RWPE2 (cell line): Measurements from ENCODE around the gene SLC38A6.
A peak's percentile ranks its signal among the peaks of the same experiment; 100 is the strongest.

Experiments used
- ATAC-seq: fragments of 200-7000 bp; cut with Tn5 transposase; 3 replicates; pipeline ENCODE4 v1.9.1; 2021; ENCODE audit warnings: low read depth
- DNase-seq: peaks from one replicate; pipeline ENCODE4 v3.0.0-alpha.2; 2020; ENCODE audit warnings: low spot score
- H3K27ac ChIP-seq: fragments of 450-650 bp; 2 replicates; pipeline ENCODE4 v1.5.1; 2017; ENCODE audit warnings: mild to moderate bottlenecking; ENCODE audit not compliant: poor library complexity, severe bottlenecking
- H3K27me3 ChIP-seq: fragments of 250-450 bp; sonication (Bioruptor Pico); 2 replicates; pipeline ENCODE4 v1.5.1; 2021; ENCODE audit warnings: mild to moderate bottlenecking, moderate library complexity; ENCODE audit not compliant: insufficient read depth, poor library complexity, severe bottlenecking
- H3K36me3 ChIP-seq: fragments of 250-450 bp; sonication (Bioruptor Pico); 2 replicates; pipeline ENCODE4 v1.5.1; 2020; ENCODE audit warnings: low read depth, mild to moderate bottlenecking, moderate library complexity
- H3K4me1 ChIP-seq: fragments of 250-450 bp; sonication (Bioruptor Pico); 2 replicates; pipeline ENCODE4 v1.5.1; 2021; ENCODE audit warnings: mild to moderate bottlenecking, moderate library complexity; ENCODE audit not compliant: insufficient read depth, poor library complexity, severe bottlenecking
- H3K4me3 ChIP-seq: fragments of 250-450 bp; sonication (Bioruptor Pico); 2 replicates; pipeline ENCODE4 v1.5.1; 2021; ENCODE audit warnings: mild to moderate bottlenecking, moderate library complexity; ENCODE audit not compliant: severe bottlenecking
- H3K9me3 ChIP-seq: fragments of 250-450 bp; sonication (Bioruptor Pico); 2 replicates; pipeline ENCODE4 v1.5.1; 2021; ENCODE audit warnings: mild to moderate bottlenecking, moderate library complexity; ENCODE audit not compliant: severe bottlenecking
- TF ChIP-seq, protein P1 (sequence below): fragments of 450-650 bp; IDR thresholded peaks from one replicate; pipeline ENCODE4 v1.5.1; 2017; ENCODE audit warnings: mild to moderate bottlenecking, moderate library complexity; ENCODE audit not compliant: poor library complexity, severe bottlenecking

Gene SLC38A6

DNA sequence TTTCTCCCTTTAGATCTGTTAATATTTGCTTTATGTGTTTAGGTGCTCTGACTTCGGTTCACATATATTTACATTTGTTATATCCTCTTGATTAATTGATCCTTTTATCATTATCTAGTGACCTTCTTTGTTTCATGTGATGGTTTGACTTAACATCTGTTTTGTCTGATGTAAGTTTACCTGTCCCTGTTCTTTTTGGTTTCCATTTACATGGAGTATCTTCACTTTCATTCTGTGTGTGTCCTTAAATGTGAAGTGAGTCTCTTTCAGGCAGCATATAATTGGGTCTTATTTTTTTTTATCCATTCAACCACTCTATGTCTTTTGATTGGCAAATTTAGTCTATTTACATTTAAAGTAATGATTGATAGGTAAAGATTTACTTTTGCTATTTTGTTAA is 24.4 kb upstream of the SLC38A6 start:
- no peaks in the 10 kb centered on the region for H3K4me1 ChIP-seq
- TF ChIP-seq, protein P1, sequence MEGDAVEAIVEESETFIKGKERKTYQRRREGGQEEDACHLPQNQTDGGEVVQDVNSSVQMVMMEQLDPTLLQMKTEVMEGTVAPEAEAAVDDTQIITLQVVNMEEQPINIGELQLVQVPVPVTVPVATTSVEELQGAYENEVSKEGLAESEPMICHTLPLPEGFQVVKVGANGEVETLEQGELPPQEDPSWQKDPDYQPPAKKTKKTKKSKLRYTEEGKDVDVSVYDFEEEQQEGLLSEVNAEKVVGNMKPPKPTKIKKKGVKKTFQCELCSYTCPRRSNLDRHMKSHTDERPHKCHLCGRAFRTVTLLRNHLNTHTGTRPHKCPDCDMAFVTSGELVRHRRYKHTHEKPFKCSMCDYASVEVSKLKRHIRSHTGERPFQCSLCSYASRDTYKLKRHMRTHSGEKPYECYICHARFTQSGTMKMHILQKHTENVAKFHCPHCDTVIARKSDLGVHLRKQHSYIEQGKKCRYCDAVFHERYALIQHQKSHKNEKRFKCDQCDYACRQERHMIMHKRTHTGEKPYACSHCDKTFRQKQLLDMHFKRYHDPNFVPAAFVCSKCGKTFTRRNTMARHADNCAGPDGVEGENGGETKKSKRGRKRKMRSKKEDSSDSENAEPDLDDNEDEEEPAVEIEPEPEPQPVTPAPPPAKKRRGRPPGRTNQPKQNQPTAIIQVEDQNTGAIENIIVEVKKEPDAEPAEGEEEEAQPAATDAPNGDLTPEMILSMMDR, result no peak
- ATAC-seq (no peak), DNase-seq (no peak)
- H3K36me3 ChIP-seq, result 0 out of 2 replicates have a peak, but pooled peaks cover 3% of the 10 kb centered on the region
- H3K27ac ChIP-seq, result no peak overlapping the region
- H3K27me3 ChIP-seq, result no peaks in the 10 kb centered on the region
- no peak overlapping the region for H3K4me3 ChIP-seq
- H3K9me3 ChIP-seq, result peaks cover 7% of the 10 kb centered on the region

DNA sequence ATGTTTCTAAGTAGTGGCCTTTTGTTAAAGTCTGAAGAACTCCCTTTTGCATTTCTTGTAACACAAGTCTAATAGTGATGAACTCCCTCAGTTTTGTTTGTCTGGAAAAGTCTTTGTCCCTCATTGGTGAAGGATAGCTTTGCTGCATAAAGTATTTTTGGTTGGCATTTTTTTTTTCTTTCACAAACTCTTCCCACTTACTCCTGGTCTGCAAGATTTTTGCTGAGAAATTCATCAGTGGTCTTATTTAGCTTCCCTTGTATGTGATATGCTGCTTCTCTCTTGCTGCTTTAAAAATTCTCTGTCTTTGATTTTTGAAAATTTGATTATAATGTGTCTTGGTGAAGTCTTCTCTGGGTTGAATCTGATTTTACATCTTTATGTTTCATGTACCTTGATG is 22.9 kb upstream of the SLC38A6 start:
- Histone ChIP-seq H3K4me3 (no peak overlapping the region), H3K4me1 (no peaks in the 10 kb centered on the region), H3K27me3 (no peaks in the 10 kb centered on the region), H3K27ac (no peak overlapping the region), H3K36me3 (0 out of 2 replicates have a peak, but pooled peaks cover 3% of the 10 kb centered on the region), H3K9me3 (peaks cover 7% of the 10 kb centered on the region)
- ATAC-seq (no peak), DNase-seq (no peak)
- TF ChIP-seq, protein P1, result no peak

DNA sequence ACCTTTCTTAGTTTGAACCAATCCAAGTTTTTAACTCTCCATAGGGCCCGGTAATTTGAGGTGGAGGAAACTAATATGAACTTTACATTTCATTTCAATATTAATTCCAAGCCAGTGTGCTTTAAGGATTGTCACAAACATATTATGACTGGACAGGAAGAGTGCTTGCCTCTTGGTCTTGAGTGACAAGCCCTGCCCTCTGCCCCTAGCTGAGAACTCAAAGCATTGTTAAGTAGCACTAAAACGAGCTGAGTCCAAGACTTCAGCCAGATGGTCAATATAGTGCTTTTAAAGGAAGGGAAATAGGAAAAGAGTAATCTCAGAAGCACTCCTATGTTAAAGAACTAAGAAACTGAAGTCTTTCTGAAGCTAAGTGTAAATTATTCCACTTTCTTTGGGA is 17.3 kb upstream of the SLC38A6 start:
- Histone ChIP-seq H3K27ac (no peak overlapping the region), H3K36me3 (peaks cover 6% of the 10 kb centered on the region; the same call in 1 of the 2 replicates), H3K4me1 (peaks cover 13% of the 10 kb centered on the region), H3K27me3 (no peaks in the 10 kb centered on the region), H3K4me3 (no peak overlapping the region), H3K9me3 (no peaks in the 10 kb centered on the region)
- ATAC-seq (no peak), DNase-seq (no peak)
- TF ChIP-seq, protein P1, result no peak

DNA sequence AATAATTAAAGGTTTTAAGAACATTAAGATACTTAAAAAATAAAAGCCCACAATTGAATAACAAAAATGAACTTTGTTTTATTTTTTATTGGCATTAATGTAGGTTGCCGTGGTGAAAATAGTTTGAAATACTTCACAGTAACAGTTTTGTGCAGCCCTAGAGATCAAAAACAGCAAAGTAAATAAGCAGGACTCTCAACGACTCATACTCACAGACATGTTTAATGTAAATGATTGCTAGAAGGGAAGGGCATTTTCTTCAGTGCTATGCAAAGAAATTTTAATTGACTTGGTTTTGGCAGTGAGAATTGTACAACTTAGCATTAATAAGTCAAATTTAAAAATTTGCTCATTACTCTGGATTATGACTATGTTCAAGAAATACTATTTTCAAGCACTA is 16.1 kb upstream of the SLC38A6 start:
- ATAC-seq (peak; percentile 57; the same call in 1 of the 3 replicates), DNase-seq (no peak)
- no peaks in the 10 kb centered on the region for H3K27me3 ChIP-seq
- H3K4me3 ChIP-seq, result no peak overlapping the region
- H3K9me3 ChIP-seq, result no peaks in the 10 kb centered on the region
- peaks cover 7% of the 10 kb centered on the region; the same call in 1 of the 2 replicates for H3K36me3 ChIP-seq
- TF ChIP-seq, protein P1, result no peak
- H3K4me1 ChIP-seq, result peaks cover 14% of the 10 kb centered on the region
- H3K27ac ChIP-seq, result no peak overlapping the region

DNA sequence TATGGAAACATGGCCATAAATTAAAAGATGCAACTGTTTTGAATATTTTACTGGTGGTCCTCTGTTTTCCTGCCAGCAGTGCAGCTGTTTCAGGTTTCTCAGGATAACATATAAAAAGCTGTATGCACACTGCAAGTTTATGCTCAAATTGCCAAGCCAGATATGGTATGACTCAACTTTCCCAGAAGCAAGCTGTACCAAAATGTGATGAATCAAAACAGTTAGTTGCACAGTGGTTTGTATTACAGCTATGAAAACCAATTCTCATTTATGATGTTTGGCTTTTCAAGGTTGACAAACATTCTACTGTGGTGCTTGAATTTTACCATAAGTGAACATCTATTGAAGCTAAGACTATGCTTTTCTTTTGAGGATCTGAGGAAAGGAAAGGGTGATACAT is 15.6 kb upstream of the SLC38A6 start:
- TF ChIP-seq, protein P1, result no peak
- no peak overlapping the region for H3K27ac ChIP-seq
- H3K27me3 ChIP-seq, result no peaks in the 10 kb centered on the region
- peak; percentile 46; the same call in 1 of the 3 replicates for ATAC-seq
- peaks cover 14% of the 10 kb centered on the region for H3K4me1 ChIP-seq
- peaks cover 7% of the 10 kb centered on the region for H3K36me3 ChIP-seq
- H3K9me3 ChIP-seq, result no peaks in the 10 kb centered on the region
- DNase-seq, result no peak
- no peak overlapping the region for H3K4me3 ChIP-seq
